COR-L47 (cell line): ENCODE data around the gene OGT.

Experiments
- DNase-seq: peaks from one replicate; lab custom pipeline; 2025; lab: John Stamatoyannopoulos, UW

The OGT gene

GRCh38 chrX:71622576-71623450 lies 89.9 kb downstream of the OGT start:
- DNase-seq, result no peak

- DNase-seq, result no peak
These were observed 90.8 kb downstream of the OGT start for GRCh38 chrX:71623714-71624113.

- DNase-seq, result no peak
These were observed 92.6 kb downstream of the OGT start for GRCh38 chrX:71625471-71625870.
